ENCODE data around the gene KLHL29. TPM values are rescaled to one million over a fixed set of nuclear protein-coding genes. Genes with fewer than 3 reads are reported as not detected.

The KLHL29 gene
- total and polyA plus RNA-seq, 4 donors, result 0.29 to 2.3 (median 0.68) TPM

- no peaks in the 10 kb centered on the region for H3K9me3 ChIP-seq (ENCODE audit: control insufficient read depth in 4 of 4, low read length in 3 of 4)
- H3K36me3 ChIP-seq (ENCODE audit: control insufficient read depth in 4 of 4, insufficient read depth in 3 of 4, low read depth in 1 of 4, low read length in 3 of 4), result peaks cover 0 to 3% (median 2%) of the 10 kb centered on the region in 4 donors
- no peak for DNase-seq (ENCODE audit: low spot score)
- no peak overlapping the region for H3K27ac ChIP-seq (ENCODE audit: low read depth in 1 of 2, low read length in 2 of 2)
- WGBS, result 97% methylated on average over 18 of the region's 18 CpGs
- no peak overlapping the region for H3K4me3 ChIP-seq (ENCODE audit: low read depth in 1 of 3, low read length in 3 of 3)
- H3K27me3 ChIP-seq (ENCODE audit: control insufficient read depth in 4 of 4, insufficient read depth in 4 of 4, low read length in 3 of 4), result no peaks in the 10 kb centered on the region
- no peaks in the 10 kb centered on the region for H3K4me1 ChIP-seq (ENCODE audit: control insufficient read depth in 4 of 4, insufficient read depth in 4 of 4, low read length in 3 of 4)
- H3K9ac ChIP-seq (ENCODE audit: low read depth in 1 of 2, low read length in 2 of 2), result no peak overlapping the region
- TF ChIP-seq EGR1 (IDR thresholded peaks at IDR 0.05; ENCODE audit: low read depth in 2 of 2) (no peak), CTCF (IDR thresholded peaks at IDR 0.05; ENCODE audit: low read depth, low read length, missing input control) (no peak), NR2F2 (IDR thresholded peaks at IDR 0.05) (no peak), HNF4G (IDR thresholded peaks at IDR 0.05) (no peak), JUND (IDR thresholded peaks at IDR 0.05) (no peak), HNF4A (conservative IDR thresholded peaks at IDR 0.05) (no peak), YY1 (IDR thresholded peaks at IDR 0.05) (no peak)
These were observed 321.7 kb downstream of the KLHL29 start for GRCh38 chr2:23706613-23707078.

- H3K4me3 ChIP-seq (ENCODE audit: low read depth in 1 of 3, low read length in 3 of 3), result no peak overlapping the region
- H3K4me1 ChIP-seq (ENCODE audit: control insufficient read depth in 4 of 4, insufficient read depth in 4 of 4, low read length in 3 of 4), result no peaks in the 10 kb centered on the region
- H3K27ac ChIP-seq (ENCODE audit: low read depth in 1 of 2, low read length in 2 of 2), result no peak overlapping the region
- WGBS, result 83% methylated on average over 9 of the region's 9 CpGs
- TF ChIP-seq GABPA (IDR thresholded peaks at IDR 0.05 in 1 of 2, conservative IDR thresholded peaks at IDR 0.05 in 1 of 2) (no peak), HNF4G (IDR thresholded peaks at IDR 0.05) (no peak), RAD21 (IDR thresholded peaks at IDR 0.05) (no peak), NR2F2 (IDR thresholded peaks at IDR 0.05) (no peak), REST (IDR thresholded peaks at IDR 0.05) (no peak), YY1 (IDR thresholded peaks at IDR 0.05) (no peak), CTCF (IDR thresholded peaks at IDR 0.05; ENCODE audit: low read depth, low read length, missing input control) (no peak), ZBTB33 (IDR thresholded peaks at IDR 0.05) (no peak), JUND (IDR thresholded peaks at IDR 0.05) (no peak)
- no peaks in the 10 kb centered on the region for H3K9me3 ChIP-seq (ENCODE audit: control insufficient read depth in 4 of 4, low read length in 3 of 4)
- no peaks in the 10 kb centered on the region for H3K27me3 ChIP-seq (ENCODE audit: control insufficient read depth in 4 of 4, insufficient read depth in 4 of 4, low read length in 3 of 4)
- DNase-seq (ENCODE audit: low spot score), result no peak
- H3K9ac ChIP-seq (ENCODE audit: low read depth in 1 of 2, low read length in 2 of 2), result no peak overlapping the region
- peaks cover 0 to 3% (median 2%) of the 10 kb centered on the region in 4 donors for H3K36me3 ChIP-seq (ENCODE audit: control insufficient read depth in 4 of 4, insufficient read depth in 3 of 4, low read depth in 1 of 4, low read length in 3 of 4)
These were observed 322.1 kb downstream of the KLHL29 start for GRCh38 chr2:23707096-23707495.

Data from liver (tissue), 9 donors.